ENCODE data around the gene PODXL.

PODXL gene

DNA sequence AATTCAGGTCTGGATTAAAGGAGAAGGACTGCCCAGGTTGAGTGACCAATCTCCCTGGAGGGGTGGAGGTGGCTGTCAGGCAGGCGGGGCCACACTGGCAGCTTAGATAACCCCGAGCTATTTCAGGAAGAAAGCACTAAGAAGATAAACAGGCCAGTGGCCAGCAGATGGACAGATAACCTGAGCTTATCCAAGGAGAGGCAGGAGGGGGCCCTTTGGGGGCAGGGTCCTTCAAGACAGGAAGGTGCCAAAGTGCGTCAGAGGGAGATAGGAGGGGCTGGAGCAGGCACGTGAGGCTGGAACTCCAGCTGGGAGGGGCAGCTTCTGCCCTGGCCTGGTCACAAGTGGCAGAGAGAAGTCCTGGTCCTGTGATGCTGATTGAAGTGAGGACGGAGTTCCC, 29.8 kb upstream of the PODXL start:
- Histone ChIP-seq H2AFZ (ENCODE audit: low read length) (no peak overlapping the region), H3K36me3 (replicated peaks; ENCODE audit: insufficient read depth, low read length) (no peaks in the 10 kb centered on the region), H3K9me2 (replicated peaks; ENCODE audit: insufficient read depth, low read length) (no peaks in the 10 kb centered on the region), H3K4me3 (ENCODE audit: low read length) (no peak overlapping the region), H3F3A (ENCODE audit: insufficient read depth, low read length) (no peaks in the 10 kb centered on the region), H3K79me2 (ENCODE audit: low read length) (no peaks in the 10 kb centered on the region), H3K4me2 (ENCODE audit: low read depth, low read length) (no peak overlapping the region), H3K9ac (ENCODE audit: low read length) (no peak overlapping the region), H3K27ac (ENCODE audit: low read length) (no peak overlapping the region), H3K27me3 (replicated peaks; ENCODE audit: insufficient read depth, low read length) (no peaks in the 10 kb centered on the region), H4K20me1 (ENCODE audit: insufficient read depth, low read length) (no peaks in the 10 kb centered on the region), H3K9me3 (replicated peaks; ENCODE audit: insufficient read depth, low read length) (no peaks in the 10 kb centered on the region), H3K4me1 (ENCODE audit: low read length) (no peaks in the 10 kb centered on the region)
- DNase-seq = no peak
- TF ChIP-seq EZH2phosphoT487 (IDR thresholded peaks at IDR 0.05; ENCODE audit: low read length) (no peak), EZH2 (optimal IDR thresholded peaks at IDR 0.05; ENCODE audit: low read depth, low read length) (no peak)
- TF ChIP-seq, protein P1, sequence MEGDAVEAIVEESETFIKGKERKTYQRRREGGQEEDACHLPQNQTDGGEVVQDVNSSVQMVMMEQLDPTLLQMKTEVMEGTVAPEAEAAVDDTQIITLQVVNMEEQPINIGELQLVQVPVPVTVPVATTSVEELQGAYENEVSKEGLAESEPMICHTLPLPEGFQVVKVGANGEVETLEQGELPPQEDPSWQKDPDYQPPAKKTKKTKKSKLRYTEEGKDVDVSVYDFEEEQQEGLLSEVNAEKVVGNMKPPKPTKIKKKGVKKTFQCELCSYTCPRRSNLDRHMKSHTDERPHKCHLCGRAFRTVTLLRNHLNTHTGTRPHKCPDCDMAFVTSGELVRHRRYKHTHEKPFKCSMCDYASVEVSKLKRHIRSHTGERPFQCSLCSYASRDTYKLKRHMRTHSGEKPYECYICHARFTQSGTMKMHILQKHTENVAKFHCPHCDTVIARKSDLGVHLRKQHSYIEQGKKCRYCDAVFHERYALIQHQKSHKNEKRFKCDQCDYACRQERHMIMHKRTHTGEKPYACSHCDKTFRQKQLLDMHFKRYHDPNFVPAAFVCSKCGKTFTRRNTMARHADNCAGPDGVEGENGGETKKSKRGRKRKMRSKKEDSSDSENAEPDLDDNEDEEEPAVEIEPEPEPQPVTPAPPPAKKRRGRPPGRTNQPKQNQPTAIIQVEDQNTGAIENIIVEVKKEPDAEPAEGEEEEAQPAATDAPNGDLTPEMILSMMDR (IDR thresholded peaks at IDR 0.05; ENCODE audit: low read length) = no peak

DNA sequence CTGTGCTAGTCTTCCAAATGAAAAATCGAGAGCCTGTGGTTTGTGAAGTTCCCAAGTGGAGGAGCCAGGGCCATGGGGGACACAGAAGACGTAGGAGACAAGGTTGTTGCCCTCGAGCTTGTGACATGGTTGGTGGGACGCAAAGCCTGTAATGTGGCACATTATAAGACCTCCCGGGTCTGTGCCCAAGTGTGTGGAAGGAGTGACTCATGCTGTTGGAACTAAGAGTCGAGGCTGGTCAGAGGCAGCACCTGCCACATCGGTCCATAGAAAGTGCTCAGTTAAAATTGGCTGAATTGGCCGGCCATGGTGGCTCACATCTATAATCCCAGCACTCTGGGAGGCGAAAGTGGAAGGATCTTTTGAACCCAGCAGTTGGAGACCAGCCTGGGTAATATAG, 27.0 kb upstream of the PODXL start:
- Histone ChIP-seq H3K9me3 (replicated peaks; ENCODE audit: insufficient read depth, low read length) (no peaks in the 10 kb centered on the region), H3F3A (ENCODE audit: insufficient read depth, low read length) (no peaks in the 10 kb centered on the region), H3K9me2 (replicated peaks; ENCODE audit: insufficient read depth, low read length) (no peaks in the 10 kb centered on the region), H3K4me2 (ENCODE audit: low read depth, low read length) (no peak overlapping the region), H3K4me3 (ENCODE audit: low read length) (no peak overlapping the region), H3K79me2 (ENCODE audit: low read length) (no peaks in the 10 kb centered on the region), H3K9ac (ENCODE audit: low read length) (no peak overlapping the region), H4K20me1 (ENCODE audit: insufficient read depth, low read length) (no peaks in the 10 kb centered on the region), H3K4me1 (ENCODE audit: low read length) (no peaks in the 10 kb centered on the region), H2AFZ (ENCODE audit: low read length) (no peak overlapping the region), H3K27me3 (replicated peaks; ENCODE audit: insufficient read depth, low read length) (no peaks in the 10 kb centered on the region), H3K27ac (ENCODE audit: low read length) (no peak overlapping the region), H3K36me3 (replicated peaks; ENCODE audit: insufficient read depth, low read length) (no peaks in the 10 kb centered on the region)
- no peak for DNase-seq
- TF ChIP-seq EZH2 (optimal IDR thresholded peaks at IDR 0.05; ENCODE audit: low read depth, low read length) (no peak), EZH2phosphoT487 (IDR thresholded peaks at IDR 0.05; ENCODE audit: low read length) (no peak)
- TF ChIP-seq, protein P1 (IDR thresholded peaks at IDR 0.05; ENCODE audit: low read length) = no peak

DNA sequence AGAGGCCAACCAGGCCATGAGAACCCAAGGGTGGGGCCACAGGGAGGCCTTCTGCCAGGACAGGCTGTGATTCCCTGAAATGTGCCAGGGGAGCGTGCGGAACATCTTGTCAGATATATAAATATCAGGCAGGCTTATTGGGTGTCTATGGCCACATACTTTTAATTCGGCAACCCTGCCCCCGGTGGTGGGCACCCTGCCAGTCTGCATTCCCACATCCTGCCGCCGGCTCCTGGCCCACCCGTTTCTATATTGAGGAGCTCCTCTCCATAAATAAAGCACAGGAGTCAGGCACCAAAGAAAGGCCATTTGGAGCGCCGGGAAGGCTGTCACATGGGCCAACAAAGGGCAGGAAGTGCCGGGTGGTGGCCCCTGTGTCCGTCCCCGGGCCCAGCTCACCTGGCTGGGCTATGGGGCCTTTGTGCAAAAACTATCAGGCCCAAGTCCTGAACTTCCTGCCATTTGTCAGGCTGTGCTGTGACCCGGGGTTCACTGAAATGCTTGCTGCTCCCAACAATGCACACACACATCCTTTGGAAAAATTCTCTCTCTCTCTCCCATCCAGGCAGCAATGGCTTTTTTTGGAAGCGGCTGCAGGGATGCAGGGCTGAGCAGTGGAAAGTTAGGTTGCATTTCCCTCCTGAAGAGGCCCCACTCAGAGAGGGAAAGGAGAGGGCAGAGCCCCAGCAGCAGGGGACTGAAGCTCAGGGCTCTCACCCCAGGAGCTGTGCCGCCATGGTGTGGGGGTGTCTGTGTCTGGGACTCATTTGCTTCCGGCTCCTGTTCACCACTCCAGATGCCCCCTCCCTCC, 25.0 kb upstream of the PODXL start:
- DNase-seq = no peak
- no peak for TF ChIP-seq EZH2phosphoT487 (IDR thresholded peaks at IDR 0.05; ENCODE audit: low read length)
- TF ChIP-seq EZH2 (optimal IDR thresholded peaks at IDR 0.05; ENCODE audit: low read depth, low read length) = no peak
- TF ChIP-seq, protein P1 (IDR thresholded peaks at IDR 0.05; ENCODE audit: low read length) = no peak
- Histone ChIP-seq H3K36me3 (replicated peaks; ENCODE audit: insufficient read depth, low read length) (no peaks in the 10 kb centered on the region), H2AFZ (ENCODE audit: low read length) (no peak overlapping the region), H3K9ac (ENCODE audit: low read length) (no peak overlapping the region), H3K9me2 (replicated peaks; ENCODE audit: insufficient read depth, low read length) (no peaks in the 10 kb centered on the region), H3K9me3 (replicated peaks; ENCODE audit: insufficient read depth, low read length) (no peaks in the 10 kb centered on the region), H3K4me2 (ENCODE audit: low read depth, low read length) (no peak overlapping the region), H3K4me3 (ENCODE audit: low read length) (no peak overlapping the region), H4K20me1 (ENCODE audit: insufficient read depth, low read length) (no peaks in the 10 kb centered on the region), H3K4me1 (ENCODE audit: low read length) (no peaks in the 10 kb centered on the region), H3K27ac (ENCODE audit: low read length) (no peak overlapping the region), H3K79me2 (ENCODE audit: low read length) (no peaks in the 10 kb centered on the region), H3K27me3 (replicated peaks; ENCODE audit: insufficient read depth, low read length) (no peaks in the 10 kb centered on the region), H3F3A (ENCODE audit: insufficient read depth, low read length) (no peaks in the 10 kb centered on the region)

Data from MM.1S (cell line).